ENCODE results near the gene AUNIP.

GRCh38 chr1:25813071-25813733 is 46.1 kb downstream of the AUNIP start:
- TF ChIP-seq CTCF (IDR thresholded peaks at IDR 0.05) (no peak), POLR2A (IDR thresholded peaks at IDR 0.05) (no peak)

Measured in heart left ventricle (tissue), 13 donors.